A549 (cell line): ENCODE results near the gene GBA2. TPM values are rescaled to one million over a fixed set of nuclear protein-coding genes. Genes with fewer than 3 reads are reported as not detected.

Source experiments
- ATAC-seq, 2 experiments: fragments of 200-7000 bp in 1 of 2; fragments of >200 bp in 1 of 2; cut with Nextera tagmentation in 1 of 2; cut with Tn5 transposase in 1 of 2; 3 replicates each; pipeline versions ENCODE4 v1.8.0 to v1.9.1; 2018 to 2020; ENCODE audit warnings: mild to moderate bottlenecking in 1 of 2, moderate library complexity in 1 of 2
- CTCF ChIA-PET: fragments of 300-600 bp; sonication (Branson Sonifier 250); formaldehyde crosslinking; extraction: SDS; loops from one replicate; lab custom pipeline; 2021; ENCODE audit warnings: antibody characterized with exemption, inconsistent platforms; lab: Yijun Ruan, JAX
- POLR2A ChIA-PET: fragments of 350-600 bp; formaldehyde crosslinking; extraction: SDS; loops from one replicate; lab custom pipeline; 2021; ENCODE audit warnings: antibody characterized with exemption, inconsistent platforms; lab: Yijun Ruan, JAX
- DNase-seq, 2 experiments: peaks; one replicate each; pipeline versions ENCODE4 v3.0.0 to v3.0.0-alpha.2; 2011 to 2016; ENCODE audit warnings: low read depth in 1 of 2, low spot score in 1 of 2
- FAIRE-seq: peaks from 2 replicates; lab custom pipeline; 2011; peaks lifted over from hg19 to GRCh38; lab: Jason Lieb, UNC
- H3K27ac ChIP-seq, 2 experiments: fragments of >200 bp; sonication (Bioruptor Twin); formaldehyde crosslinking; 3 replicates each; pipeline ENCODE4 v1.5.1; 2016 to 2017
- H3K4me1 ChIP-seq: fragments of >200 bp; sonication (Bioruptor Twin); formaldehyde crosslinking; 3 replicates; pipeline ENCODE4 v1.6.1; 2016
- H3K4me2 ChIP-seq: fragments of >200 bp; sonication (Bioruptor Twin); formaldehyde crosslinking; 3 replicates; pipeline ENCODE4 v1.6.1; 2016
- H3K4me3 ChIP-seq: fragments of >200 bp; sonication (Bioruptor Twin); formaldehyde crosslinking; 3 replicates; pipeline ENCODE4 v1.5.1; 2016
- H3K9me3 ChIP-seq: fragments of >200 bp; sonication (Bioruptor Twin); formaldehyde crosslinking; 3 replicates; pipeline ENCODE4 v1.6.1; 2016
- BCL3 ChIP-seq: fragments of >200 bp; sonication (Bioruptor Twin); formaldehyde crosslinking; IDR thresholded peaks from 3 replicates; pipeline ENCODE4 v1.6.1; 2016
- E2F6 ChIP-seq: IDR thresholded peaks from 2 replicates; pipeline ENCODE4 v1.6.1; 2012; ENCODE audit warnings: low read depth, borderline replicate concordance
- FOSL2 ChIP-seq, 2 experiments: fragments of 450-650 bp in 1 of 2; fragments of >200 bp in 1 of 2; sonication (Bioruptor Twin) in 1 of 2; formaldehyde crosslinking; IDR thresholded peaks; 2 replicates each; pipeline versions ENCODE4 v1.5.0 to v1.6.1; 2016 to 2020; ENCODE audit warnings: mild to moderate bottlenecking in 1 of 2, moderate library complexity in 1 of 2
- GATA3 ChIP-seq: IDR thresholded peaks from 2 replicates; pipeline ENCODE4 v1.6.1; 2012; ENCODE audit warnings: borderline replicate concordance
- HOXB13 ChIP-seq: fragments of 250-450 bp; sonication (Bioruptor Pico); IDR thresholded peaks from 2 replicates; pipeline ENCODE4 v1.5.0; 2020; ENCODE audit warnings: low read depth, mild to moderate bottlenecking, moderate library complexity
- HOXB5 ChIP-seq: fragments of 250-450 bp; sonication (Bioruptor Pico); IDR thresholded peaks from 2 replicates; pipeline ENCODE4 v1.5.0; 2020; ENCODE audit warnings: mild to moderate bottlenecking, moderate library complexity
- JUN ChIP-seq, 2 experiments: fragments of >200 bp; sonication (Bioruptor Twin); formaldehyde crosslinking; IDR thresholded peaks; 2 replicates in 1 of 2; 3 replicates in 1 of 2; pipeline ENCODE4 v1.6.1; 2016 to 2017
- KDM5A ChIP-seq: fragments of 200-600 bp; sonication (generic); IDR thresholded peaks from 2 replicates; pipeline ENCODE4 v1.6.1; 2016; ENCODE audit warnings: antibody characterized with exemption, mild to moderate bottlenecking
- MAX ChIP-seq: IDR thresholded peaks from 2 replicates; pipeline ENCODE4 v1.6.1; 2012
- NFE2L2 ChIP-seq: fragments of 150-350 bp; conservative IDR thresholded peaks from 2 replicates; pipeline ENCODE4 v1.6.1; 2014; ENCODE audit warnings: low read length
- PBX3 ChIP-seq: IDR thresholded peaks from 2 replicates; pipeline ENCODE4 v1.6.1; 2012
- PHF8 ChIP-seq: fragments of 200-600 bp; sonication (generic); IDR thresholded peaks from 2 replicates; pipeline ENCODE4 v1.6.1; 2016; ENCODE audit warnings: low read depth, mild to moderate bottlenecking, antibody characterized with exemption, moderate library complexity, borderline replicate concordance
- POLR2A ChIP-seq: IDR thresholded peaks from 2 replicates; pipeline ENCODE4 v1.6.1; 2012; ENCODE audit warnings: mild to moderate bottlenecking, low read length
- SMC3 ChIP-seq: fragments of >200 bp; sonication (Bioruptor Twin); formaldehyde crosslinking; IDR thresholded peaks from 3 replicates; pipeline ENCODE4 v1.6.1; 2018; ENCODE audit warnings: inconsistent platforms
- TP53 ChIP-seq: fragments of 250-450 bp; sonication (Bioruptor Pico); IDR thresholded peaks from 2 replicates; pipeline ENCODE4 v1.5.0; 2021; ENCODE audit warnings: mild to moderate bottlenecking, moderate library complexity
- USF2 ChIP-seq: fragments of 450-650 bp; IDR thresholded peaks from 2 replicates; pipeline ENCODE4 v1.6.1; 2014; ENCODE audit warnings: antibody characterized with exemption
- ZC3H11A ChIP-seq: fragments of 450-650 bp; IDR thresholded peaks from 2 replicates; pipeline ENCODE4 v1.6.1; 2014; ENCODE audit warnings: antibody characterized with exemption, mild to moderate bottlenecking
- WGBS: methylation state at CpG from one replicate; pipeline ENCODE4 v1.1.6; 2017; ENCODE audit errors: missing lambda C conversion rate; 5-methylcytosine and 5-hydroxymethylcytosine counted together
- polyA plus RNA-seq, 4 experiments: library from polyadenylated mRNA; depleted of rRNA in 3 of 4; stranded (reverse); fragments of >200 nt; fragmentation: RNase III in 1 of 4; extraction: RNeasy Plus Mini Kit Qiagen cat#74134 plus additional on column Dnase treatment in 1 of 4; gene quantifications; 2 replicates in 3 of 4; 3 replicates in 1 of 4; pipeline ENCODE4 v1.2.3, GENCODE V29; 2011 to 2017

GBA2 gene
- polyA plus RNA-seq, 2 of the 4 experiments (the other 2 are of a cell fraction) = 38.9 to 40.0 TPM

- TF ChIP-seq MAX (peak; percentile 91), USF2 (no peak), NFE2L2 (no peak), PHF8 (peak; percentile 66), SMC3 (peak; percentile 30; the same call in 1 of the 3 replicates), BCL3 (peak; percentile 97), E2F6 (peak; percentile 73), POLR2A (peak; percentile 99), PBX3 (peak; percentile 67; the same call in 1 of the 2 replicates), JUN (IDR thresholded peaks at IDR 0.05) (peak; percentile 33 to 94; a peak in 4 of 5 replicates), TP53 (CRISPR knock-in tag) (0 out of 2 replicates have a peak, but pooled peaks have one; percentile 17), HOXB13 (CRISPR knock-in tag) (no peak), GATA3 (peak; percentile 30; the same call in 1 of the 2 replicates), HOXB5 (CRISPR knock-in tag) (no peak)
- TF ChIP-seq, all 56 proteins: peak for 10
- peak; percentile 70 to 88 for DNase-seq
- H3K4me1 ChIP-seq = peaks cover 41% of the 10 kb centered on the region
- H3K27ac ChIP-seq = peak within 1 kb of the TSS; percentile 93 to 99
- H3K4me2 ChIP-seq = peak within 1 kb of the TSS; percentile 79
- H3K4me3 ChIP-seq = peak within 1 kb of the TSS; percentile 87
- no peaks in the 10 kb centered on the region for H3K9me3 ChIP-seq
- peak; percentile 73 to 86 for ATAC-seq
- ChIA-PET CTCF (interaction anchor here (1.1 to 32.5 kb wide), 6 partner anchors 9 to 45 kb away, joined by 3 to 758 read pairs (median 36); partner anchors contain the start of genes ARHGEF39, CA9, CCDC107 and CREB3), POLR2A (interaction anchor here (0.8 to 4.3 kb wide), 12 partner anchors 9 to 123 kb away, joined by 3 to 24 read pairs (median 11); partner anchors contain the start of genes ARHGEF39, CA9, CCDC107 and CREB3)
- 0% methylated on average over 8 of the region's 61 CpGs for WGBS
- FAIRE-seq = no peak
Observed at GRCh38 chr9:35689542-35690293, 59.3 kb downstream of the GBA2 start, which contains the start of gene TPM2. Gene TPM2 (minus strand): TSS chr9:35689925. CDS start chr9:35689817, 108 bp downstream.

GRCh38 chr9:35688558-35689541, 60.2 kb downstream of the GBA2 start:
- 2% methylated on average over 12 of the region's 12 CpGs for WGBS
- ATAC-seq (peak in 1 of 2 experiments; percentile 5; a peak in 2 of 6 replicates), DNase-seq (peak in 1 of 2 experiments; percentile 25)
- TF ChIP-seq ZC3H11A (no peak), KDM5A (no peak), FOSL2 (IDR thresholded peaks at IDR 0.05) (peak; percentile 14; the same call in 1 of the 2 replicates), FOSL2 (CRISPR knock-in tag; IDR thresholded peaks at IDR 0.05) (peak; percentile 51; the same call in 1 of the 2 replicates)
- TF ChIP-seq, all 56 proteins: peak for 1
- FAIRE-seq = no peak
- ChIA-PET CTCF (interaction anchor here (0.9 to 32.5 kb wide), 7 partner anchors 8 to 222 kb away, joined by 3 to 758 read pairs (median 11); partner anchors contain the start of genes ARHGEF39, CA9, CCDC107 and CREB3), POLR2A (interaction anchor here (0.5 to 4.3 kb wide), 10 partner anchors 8 to 59 kb away, joined by 3 to 23 read pairs (median 6); partner anchors contain the start of genes ARHGEF39, CA9, CCDC107 and CREB3)
- Histone ChIP-seq H3K4me3 (peak overlapping the region; percentile 87), H3K27ac (peak overlapping the region; percentile 93 to 99), H3K4me1 (peaks cover 41% of the 10 kb centered on the region), H3K4me2 (peak overlapping the region; percentile 79), H3K9me3 (no peaks in the 10 kb centered on the region)
